Muscle of leg (tissue), 11 donors: ENCODE data around the gene PLXNB3. TPM values are rescaled to one million over a fixed set of nuclear protein-coding genes. Genes with fewer than 3 reads are reported as not detected.

Source experiments
- DNase-seq: peaks from one replicate; pipeline ENCODE4 v3.0.0; 2013
- H3K27ac ChIP-seq: one replicate; pipeline ENCODE4 v1.5.1; 2013; ENCODE audit warnings: mild to moderate bottlenecking, low read length, control low read depth
- H3K27me3 ChIP-seq: one replicate; pipeline ENCODE4 v1.6.1; 2013; ENCODE audit warnings: low read length; ENCODE audit not compliant: control insufficient read depth, insufficient read depth
- H3K36me3 ChIP-seq: one replicate; pipeline ENCODE4 v1.6.1; 2013; ENCODE audit warnings: low read length; ENCODE audit not compliant: control insufficient read depth, insufficient read depth
- H3K4me1 ChIP-seq: one replicate; pipeline ENCODE4 v1.6.1; 2013; ENCODE audit warnings: low read length; ENCODE audit not compliant: control insufficient read depth, insufficient read depth
- H3K4me3 ChIP-seq: one replicate; pipeline ENCODE4 v1.5.1; 2013; ENCODE audit warnings: low read length, control low read depth
- H3K9me3 ChIP-seq: replicated peaks from 2 replicates; pipeline ENCODE4 v1.6.1; 2013; ENCODE audit warnings: low read depth, low read length; ENCODE audit not compliant: control insufficient read depth
- WGBS: methylation state at CpG from one replicate; pipeline ENCODE4 v1.1.5; 2013; ENCODE audit warnings: missing lambda C conversion rate; ENCODE audit not compliant: insufficient coverage; 5-methylcytosine and 5-hydroxymethylcytosine counted together
- polyA plus RNA-seq, 8 donors: library from polyadenylated mRNA; unstranded; fragments of 120-200 nt; gene quantifications; one replicate each; pipeline versions ENCODE4 v1.2.1 to v1.2.3, GENCODE V29; 2013; ENCODE audit warnings: inconsistent platforms in 1 of 8, low replicate concordance in 1 of 8; ENCODE audit not compliant: insufficient read length in 8 of 8, insufficient read depth in 1 of 8
- total RNA-seq: library from RNA; stranded (reverse); fragments of 120-200 nt; gene quantifications from one replicate; pipeline ENCODE4 v1.2.4, GENCODE V29; 2013

The PLXNB3 gene
- total and polyA plus RNA-seq, 9 donors, result 0.89 to 8.9 (median 2.7) TPM

DNA sequence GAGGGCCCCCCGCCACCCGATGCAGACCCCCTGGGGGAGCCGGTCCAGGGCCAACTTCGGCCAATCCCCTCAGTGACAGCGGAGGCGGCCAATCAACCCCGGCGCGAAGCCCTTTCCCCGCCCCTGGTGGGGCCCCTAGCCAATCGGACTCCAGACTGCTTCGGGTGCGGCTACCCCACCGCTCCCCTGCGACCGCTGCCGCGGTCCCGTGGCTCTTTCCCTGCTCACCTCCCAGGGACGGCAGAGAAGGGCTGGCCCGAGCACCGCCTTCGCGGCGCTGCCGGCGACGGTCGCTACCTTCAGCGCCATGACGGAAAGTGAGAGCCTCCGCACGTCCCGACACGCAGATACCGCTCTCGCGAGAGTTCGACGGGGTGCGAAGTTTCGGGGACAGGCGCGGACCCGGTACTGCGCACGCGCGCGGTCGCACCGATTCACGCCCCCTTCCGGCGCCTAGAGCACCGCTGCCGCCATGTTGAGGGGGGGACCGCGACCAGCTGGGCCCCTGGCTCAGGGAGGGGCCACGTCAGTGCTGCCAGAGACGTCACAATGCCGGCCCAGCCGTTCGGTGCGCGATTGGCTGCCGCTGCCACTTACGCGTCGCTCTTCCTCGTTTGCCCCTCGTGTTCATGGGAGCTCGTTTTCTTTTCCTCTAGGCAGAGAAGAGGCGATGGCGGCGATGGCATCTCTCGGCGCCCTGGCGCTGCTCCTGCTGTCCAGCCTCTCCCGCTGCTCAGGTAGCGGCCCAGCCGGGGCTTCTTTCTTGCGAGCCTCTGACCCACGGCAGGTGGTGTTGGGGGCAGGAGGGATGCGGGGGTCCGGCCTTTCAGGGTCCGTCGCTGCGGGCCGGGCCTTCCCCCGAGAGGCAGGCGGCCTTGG is 30.2 kb downstream of the PLXNB3 start, which contains the start of the genes IDH3G and SSR4:
IDH3G (minus strand) TSS at position 358 of the 879 bp plus-strand sequence; CDS start at position 309, 49 bp downstream.
SSR4 (plus strand) TSS at position 651 of the 879 bp plus-strand sequence; CDS start at position 671, 20 bp downstream.
- no peaks in the 10 kb centered on the region for H3K9me3 ChIP-seq
- H3K27ac ChIP-seq, result peak within 1 kb of the TSS; percentile 97
- WGBS, result 22% methylated on average over 84 of the region's 92 CpGs
- peak within 1 kb of the TSS; percentile 79 for H3K4me3 ChIP-seq
- peaks cover 32% of the 10 kb centered on the region for H3K36me3 ChIP-seq
- peak; percentile 97 for DNase-seq
- H3K27me3 ChIP-seq, result peaks cover 6% of the 10 kb centered on the region
- H3K4me1 ChIP-seq, result peaks cover 21% of the 10 kb centered on the region

DNA sequence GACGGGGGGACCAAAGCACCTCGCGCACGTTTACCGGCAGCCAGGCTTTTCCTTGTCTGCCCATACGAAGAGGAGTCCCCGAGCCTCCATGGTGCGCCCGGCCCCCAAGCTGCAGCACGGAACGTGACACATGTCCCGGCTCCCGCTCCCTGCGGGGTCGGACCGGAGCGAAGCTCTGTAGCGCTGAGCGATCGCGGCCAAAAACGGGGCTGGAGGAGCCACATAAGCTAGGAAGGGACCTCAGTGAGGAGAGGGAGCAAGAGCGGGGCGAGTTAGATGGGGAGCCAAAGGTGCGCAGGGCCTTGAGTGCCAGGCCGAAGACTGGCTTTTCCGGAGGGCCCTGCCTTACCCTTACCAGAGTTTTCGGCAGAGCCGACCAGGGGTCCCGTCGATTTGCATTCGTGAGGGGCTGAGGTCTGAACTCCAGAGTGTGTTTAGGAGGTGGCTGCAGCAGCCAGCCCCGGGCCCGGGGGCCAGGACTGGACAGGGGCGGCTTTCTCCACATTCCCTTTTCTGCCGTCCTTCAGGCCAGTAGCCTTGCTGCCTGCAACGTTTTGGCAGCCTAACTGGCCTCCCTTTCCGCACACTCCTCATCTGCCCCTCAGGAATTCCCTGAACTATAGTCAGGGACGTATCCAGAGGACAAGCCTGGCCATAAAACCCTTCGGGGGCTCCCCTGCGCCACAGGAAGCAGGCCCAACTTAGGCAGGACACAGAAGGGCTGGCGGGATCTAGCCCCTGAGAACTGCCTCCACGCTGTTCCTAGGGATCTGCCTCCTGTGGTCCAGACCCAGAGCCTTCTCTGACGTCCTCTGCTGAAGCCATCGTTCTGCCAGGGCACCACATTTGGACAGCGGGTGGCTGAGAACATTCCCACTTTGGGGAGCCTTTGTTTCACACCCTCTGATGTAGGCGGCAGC is 31.1 kb downstream of the PLXNB3 start:
- peaks cover 21% of the 10 kb centered on the region for H3K4me1 ChIP-seq
- H3K27ac ChIP-seq, result peak overlapping the region; percentile 97
- H3K9me3 ChIP-seq, result no peaks in the 10 kb centered on the region
- H3K36me3 ChIP-seq, result peaks cover 28% of the 10 kb centered on the region
- WGBS, result 31% methylated on average over 45 of the region's 47 CpGs
- peaks cover 6% of the 10 kb centered on the region for H3K27me3 ChIP-seq
- DNase-seq, result no peak
- H3K4me3 ChIP-seq, result peak overlapping the region; percentile 79

DNA sequence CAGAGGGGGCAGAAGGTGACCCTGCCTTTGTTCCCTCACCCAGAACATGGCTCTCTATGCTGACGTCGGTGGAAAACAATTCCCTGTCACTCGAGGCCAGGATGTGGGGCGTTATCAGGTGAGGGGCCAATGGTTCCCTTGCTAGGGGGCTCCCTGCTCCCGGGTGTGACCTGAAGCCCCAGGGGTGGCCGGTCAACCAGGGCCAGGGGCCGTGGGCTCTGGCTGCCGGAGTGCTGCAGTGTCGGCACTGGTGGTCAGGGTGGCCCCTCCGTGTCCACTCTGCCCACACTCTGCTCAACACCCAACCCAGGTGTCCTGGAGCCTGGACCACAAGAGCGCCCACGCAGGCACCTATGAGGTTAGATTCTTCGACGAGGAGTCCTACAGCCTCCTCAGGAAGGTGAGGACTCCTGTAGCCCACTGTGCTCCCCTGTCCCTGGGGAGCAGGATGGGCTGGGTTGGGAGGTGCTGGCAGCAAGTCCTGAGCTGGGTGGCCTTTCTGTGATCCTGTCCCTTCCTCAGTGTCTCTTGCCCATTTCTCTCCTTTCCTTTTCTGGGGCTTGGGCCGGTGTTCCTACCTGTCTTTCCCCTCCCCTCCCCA is 33.5 kb downstream of the PLXNB3 start:
- Histone ChIP-seq H3K27ac (no peak overlapping the region), H3K36me3 (peaks cover 19% of the 10 kb centered on the region)
- WGBS, result 88% methylated on average over 15 of the region's 15 CpGs

DNA sequence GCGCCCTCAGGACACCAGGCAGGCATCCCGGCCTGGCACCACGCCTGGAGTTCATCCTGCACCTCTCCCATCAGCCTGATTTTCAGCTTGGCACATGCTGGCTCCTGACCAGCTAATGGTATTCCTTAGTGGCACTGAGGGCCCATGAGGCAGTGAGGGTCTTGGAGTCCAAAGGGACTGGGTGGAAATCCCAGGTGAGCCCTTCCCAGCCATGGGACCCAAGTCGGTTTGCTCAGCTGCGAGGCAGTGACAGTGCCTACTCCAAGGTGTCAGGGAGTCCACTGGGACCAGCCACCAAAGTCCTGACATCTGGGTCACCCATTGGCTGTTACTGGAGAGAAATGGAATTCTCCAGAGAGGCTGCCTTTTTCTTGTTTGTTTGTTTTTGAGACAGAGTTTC is 35.3 kb downstream of the PLXNB3 start:
- H3K4me1 ChIP-seq, result peaks cover 11% of the 10 kb centered on the region
- 71% methylated on average over 3 of the region's 5 CpGs for WGBS
- DNase-seq, result no peak
- H3K9me3 ChIP-seq, result no peaks in the 10 kb centered on the region
- H3K27me3 ChIP-seq, result peaks cover 3% of the 10 kb centered on the region
- H3K4me3 ChIP-seq, result no peak overlapping the region
- peaks cover 19% of the 10 kb centered on the region for H3K36me3 ChIP-seq
- H3K27ac ChIP-seq, result no peak overlapping the region

More for the DNA sequence above, 33.5 kb downstream of the PLXNB3 start:
- H3K27me3 ChIP-seq, result peaks cover 3% of the 10 kb centered on the region
- H3K4me1 ChIP-seq, result peaks cover 19% of the 10 kb centered on the region
- DNase-seq, result no peak
- H3K9me3 ChIP-seq, result no peaks in the 10 kb centered on the region
- H3K4me3 ChIP-seq, result no peak overlapping the region

DNA sequence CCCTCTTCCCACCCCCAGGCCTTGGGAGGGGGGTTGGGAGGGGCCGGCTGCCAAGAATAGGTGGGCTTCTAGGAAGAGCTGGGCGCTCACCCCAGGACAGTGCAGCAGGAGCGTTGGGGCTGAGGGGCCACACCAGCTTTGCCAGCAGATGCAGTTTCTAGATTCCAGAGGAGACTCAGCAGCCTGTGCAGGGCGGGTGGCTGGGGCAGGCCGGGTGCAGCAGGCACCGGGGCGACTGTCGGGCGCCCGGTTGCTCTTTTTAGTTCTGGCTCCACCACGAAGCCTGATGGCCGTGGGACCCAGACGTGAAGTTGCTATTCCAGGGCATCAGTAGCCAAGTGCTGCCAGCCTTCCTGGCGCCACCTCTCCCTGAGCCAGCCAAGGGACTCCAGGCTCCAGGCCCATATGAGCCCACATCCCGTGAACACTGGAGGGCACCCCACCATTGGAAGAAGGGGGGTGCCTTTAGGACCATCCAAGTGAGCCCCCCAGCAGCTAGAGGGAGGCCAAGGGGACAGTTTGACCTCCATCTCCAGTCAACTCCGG is 36.2 kb downstream of the PLXNB3 start:
- H3K27ac ChIP-seq, result no peak overlapping the region
- 71% methylated on average over 12 of the region's 16 CpGs for WGBS
- no peak overlapping the region for H3K4me3 ChIP-seq
- H3K4me1 ChIP-seq, result peaks cover 9% of the 10 kb centered on the region
- H3K27me3 ChIP-seq, result peaks cover 3% of the 10 kb centered on the region
- no peaks in the 10 kb centered on the region for H3K9me3 ChIP-seq
- H3K36me3 ChIP-seq, result peaks cover 19% of the 10 kb centered on the region
- no peak for DNase-seq

DNA sequence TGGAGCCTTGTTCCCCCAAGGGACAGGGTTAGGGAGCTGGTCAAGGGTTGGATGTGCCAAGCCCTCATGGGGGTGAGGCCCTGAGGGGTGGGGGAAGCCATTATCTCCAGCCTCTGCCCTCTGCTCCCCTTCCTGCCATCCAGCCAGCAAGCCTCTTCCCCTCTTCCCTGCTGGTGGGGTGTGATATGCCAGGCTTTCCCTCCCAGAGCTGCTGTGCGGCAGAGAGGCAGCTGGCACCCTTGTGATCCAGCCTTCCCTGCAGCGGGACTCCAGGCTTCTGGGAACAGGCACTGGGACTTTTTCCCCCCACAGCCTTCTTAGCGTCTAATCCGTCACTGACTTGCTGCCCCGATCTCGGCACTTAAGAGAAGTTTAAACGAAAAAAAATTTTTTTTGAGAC is 36.7 kb downstream of the PLXNB3 start:
- peaks cover 4% of the 10 kb centered on the region for H3K4me1 ChIP-seq
- no peak overlapping the region for H3K27ac ChIP-seq
- H3K27me3 ChIP-seq, result peaks cover 3% of the 10 kb centered on the region
- H3K4me3 ChIP-seq, result no peak overlapping the region
- no peak for DNase-seq
- 96% methylated on average over 4 of the region's 7 CpGs for WGBS
- H3K36me3 ChIP-seq, result peaks cover 19% of the 10 kb centered on the region
- H3K9me3 ChIP-seq, result no peaks in the 10 kb centered on the region

DNA sequence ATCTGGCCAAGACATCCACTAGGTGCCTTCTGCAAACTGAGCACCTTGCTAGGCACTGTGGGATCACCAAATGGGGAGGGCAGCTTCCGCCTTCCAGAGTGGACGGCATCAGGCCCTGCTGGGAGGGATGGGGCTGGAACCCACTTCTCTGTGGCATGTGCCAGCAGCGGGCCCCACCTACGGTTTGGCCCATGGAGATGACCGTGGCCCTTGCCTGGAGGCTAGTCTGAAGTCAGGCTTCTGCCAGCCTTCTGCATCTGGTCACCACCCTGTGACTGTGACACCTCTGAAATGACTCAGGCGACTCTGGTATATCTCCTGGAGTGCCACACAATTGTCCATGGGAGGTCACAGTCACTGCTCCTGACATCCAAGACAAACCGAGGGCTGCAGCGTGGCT is 37.6 kb downstream of the PLXNB3 start:
- Histone ChIP-seq H3K27ac (no peak overlapping the region), H3K36me3 (peaks cover 13% of the 10 kb centered on the region), H3K9me3 (no peaks in the 10 kb centered on the region), H3K4me1 (no peaks in the 10 kb centered on the region), H3K4me3 (no peak overlapping the region), H3K27me3 (peaks cover 3% of the 10 kb centered on the region)
- no peak for DNase-seq
- 87% methylated on average over 8 of the region's 8 CpGs for WGBS

DNA sequence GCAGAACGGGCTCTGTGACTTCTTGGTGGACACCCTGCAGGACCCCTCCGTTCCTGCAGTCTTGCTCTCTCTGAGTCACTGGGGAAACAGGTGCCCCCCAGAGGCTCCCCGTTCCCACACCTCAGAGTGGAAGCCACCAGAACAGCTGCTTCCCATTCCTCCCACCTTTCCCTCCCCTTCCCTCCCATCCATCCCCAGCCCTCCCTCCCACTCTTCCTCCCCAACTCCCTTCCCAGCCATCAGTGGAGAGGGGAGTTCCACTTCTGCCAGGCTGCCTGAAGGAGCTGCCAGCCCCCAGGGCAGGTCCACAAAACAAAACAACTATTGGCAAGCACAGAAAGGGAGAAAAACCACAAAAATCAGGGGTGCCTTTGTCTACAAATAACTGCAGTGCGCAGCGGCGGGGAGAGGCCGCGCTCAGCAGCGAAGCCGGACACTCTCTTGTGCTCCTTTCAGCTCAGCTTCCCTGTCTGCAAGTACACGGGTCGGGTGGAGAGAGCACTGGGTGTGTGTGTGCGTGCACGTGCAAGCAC is 38.5 kb downstream of the PLXNB3 start:
- 60% methylated on average over 9 of the region's 14 CpGs for WGBS
- no peak for DNase-seq

DNA sequence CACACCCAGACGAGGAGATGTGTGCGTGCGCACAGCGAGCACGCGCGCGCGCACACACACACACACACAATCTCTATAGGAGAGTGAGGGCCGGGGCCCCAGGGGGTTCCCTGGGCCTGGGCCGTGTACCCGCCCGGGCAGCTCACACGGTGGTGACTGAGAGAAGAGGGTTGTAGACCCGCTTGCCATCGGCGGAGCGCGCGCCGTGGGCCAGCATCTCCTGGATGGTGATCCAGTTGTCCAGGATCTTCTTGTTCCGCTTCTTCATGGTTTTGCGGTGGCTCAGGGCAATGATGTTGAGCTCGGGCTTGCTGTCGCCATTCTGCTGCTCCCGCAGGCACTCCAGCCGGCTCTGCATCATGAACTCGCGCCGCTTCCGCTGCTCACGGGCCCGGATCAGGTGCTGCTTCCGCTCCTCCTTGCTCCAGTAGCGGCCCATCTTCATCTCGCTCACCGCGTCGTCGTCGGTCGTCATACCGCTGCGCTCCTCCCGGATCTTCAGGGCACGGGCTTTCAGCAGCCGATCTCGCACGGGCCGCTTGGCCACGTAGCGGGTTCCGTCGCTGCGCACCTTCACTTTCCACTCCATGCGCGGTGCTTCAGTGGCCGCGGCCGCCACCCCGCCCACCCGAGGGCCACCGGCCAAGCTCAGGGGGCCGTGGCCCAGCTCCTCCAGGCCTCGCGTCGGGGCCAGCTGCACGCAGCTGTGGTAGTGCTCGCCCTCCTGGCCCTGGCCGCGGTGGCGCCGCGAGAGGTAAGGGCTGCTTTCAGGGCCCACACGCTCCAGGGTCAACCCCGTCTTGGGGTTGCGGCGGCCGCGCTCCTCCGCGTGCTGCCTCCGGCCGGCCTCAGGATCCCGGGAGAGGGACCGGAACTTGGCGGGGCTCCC is 39.4 kb downstream of the PLXNB3 start:
- H3K27ac ChIP-seq, result no peak overlapping the region
- H3K36me3 ChIP-seq, result peaks cover 9% of the 10 kb centered on the region
- 91% methylated on average over 73 of the region's 87 CpGs for WGBS
- peaks cover 2% of the 10 kb centered on the region for H3K27me3 ChIP-seq
- no peaks in the 10 kb centered on the region for H3K9me3 ChIP-seq
- no peaks in the 10 kb centered on the region for H3K4me1 ChIP-seq
- DNase-seq, result no peak
- H3K4me3 ChIP-seq, result no peak overlapping the region

More for the DNA sequence above, 38.5 kb downstream of the PLXNB3 start:
- Histone ChIP-seq H3K4me3 (no peak overlapping the region), H3K27ac (no peak overlapping the region), H3K4me1 (no peaks in the 10 kb centered on the region), H3K36me3 (peaks cover 13% of the 10 kb centered on the region), H3K9me3 (no peaks in the 10 kb centered on the region), H3K27me3 (peaks cover 3% of the 10 kb centered on the region)
